Endothelial cell (in vitro differentiated cells): Measurements from ENCODE around the gene MAST1. TPM values are rescaled to one million over a fixed set of nuclear protein-coding genes. Genes with fewer than 3 reads are reported as not detected.
A peak's percentile ranks its signal among the peaks of the same experiment; 100 is the strongest.

Experiments used
- DNase-seq: peaks from one replicate; pipeline ENCODE4 v3.0.0; 2021; ENCODE audit warnings: low spot score
- H3K27ac Mint-ChIP-seq: one replicate; pipeline ENCODE4 v1.8.0; 2021; ENCODE audit warnings: mixed read lengths, inconsistent platforms; ENCODE audit not compliant: unreplicated experiment
- H3K27me3 Mint-ChIP-seq: one replicate; pipeline ENCODE4 v1.8.0; 2021; ENCODE audit warnings: mild to moderate bottlenecking, moderate library complexity, mixed read lengths, inconsistent platforms; ENCODE audit not compliant: unreplicated experiment
- H3K36me3 Mint-ChIP-seq: one replicate; pipeline ENCODE4 v1.8.0; 2021; ENCODE audit warnings: mild to moderate bottlenecking, low read depth, mixed read lengths, inconsistent platforms; ENCODE audit not compliant: unreplicated experiment
- H3K4me1 Mint-ChIP-seq: one replicate; pipeline ENCODE4 v1.8.0; 2021; ENCODE audit warnings: mild to moderate bottlenecking, mixed read lengths, inconsistent platforms; ENCODE audit not compliant: unreplicated experiment
- H3K4me3 Mint-ChIP-seq: one replicate; pipeline ENCODE4 v1.8.0; 2021; ENCODE audit warnings: mild to moderate bottlenecking, mixed read lengths, inconsistent platforms; ENCODE audit not compliant: unreplicated experiment
- H3K9me3 Mint-ChIP-seq: one replicate; pipeline ENCODE4 v1.8.0; 2021; ENCODE audit warnings: mixed read lengths, inconsistent platforms; ENCODE audit not compliant: unreplicated experiment
- total RNA-seq: library from RNA; stranded (reverse); fragmentation: NEBNext Ultra II Directional; extraction: Animal tissue kit (Norgen Biotek cat#: 25700); gene quantifications from one replicate; pipeline ENCODE4 v1.2.1, GENCODE V29; 2021; ENCODE audit not compliant: unreplicated experiment
- TF ChIP-seq, protein P1 (sequence below): fragments of 200-600 bp; sonication (generic); IDR thresholded peaks from one replicate; pipeline ENCODE4 v1.5.0; 2021; ENCODE audit warnings: antibody characterized with exemption; ENCODE audit not compliant: unreplicated experiment

Gene MAST1
- total RNA-seq, 1 donor from 2014 or later: 4.1 TPM

DNA sequence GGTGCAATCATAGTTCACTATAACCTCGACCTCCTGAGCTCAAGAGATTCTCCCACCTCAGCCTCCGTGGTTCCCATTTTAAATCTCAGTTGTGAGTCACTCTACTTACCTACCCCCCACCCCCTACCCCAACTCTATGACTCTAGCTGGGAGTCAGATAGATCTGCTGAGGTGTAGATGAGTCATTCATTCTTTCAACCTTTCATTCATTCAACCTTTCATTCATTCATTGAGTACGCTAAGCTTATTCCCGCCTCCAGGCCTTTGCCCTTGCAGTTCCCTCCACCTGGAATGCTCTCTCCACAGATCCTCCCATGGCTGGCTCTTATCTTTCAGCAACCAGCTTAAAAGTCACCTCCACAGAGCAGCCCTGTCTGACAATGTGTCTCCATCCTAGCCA, 1.1 kb upstream of the MAST1 start:
- TF ChIP-seq, protein P1, sequence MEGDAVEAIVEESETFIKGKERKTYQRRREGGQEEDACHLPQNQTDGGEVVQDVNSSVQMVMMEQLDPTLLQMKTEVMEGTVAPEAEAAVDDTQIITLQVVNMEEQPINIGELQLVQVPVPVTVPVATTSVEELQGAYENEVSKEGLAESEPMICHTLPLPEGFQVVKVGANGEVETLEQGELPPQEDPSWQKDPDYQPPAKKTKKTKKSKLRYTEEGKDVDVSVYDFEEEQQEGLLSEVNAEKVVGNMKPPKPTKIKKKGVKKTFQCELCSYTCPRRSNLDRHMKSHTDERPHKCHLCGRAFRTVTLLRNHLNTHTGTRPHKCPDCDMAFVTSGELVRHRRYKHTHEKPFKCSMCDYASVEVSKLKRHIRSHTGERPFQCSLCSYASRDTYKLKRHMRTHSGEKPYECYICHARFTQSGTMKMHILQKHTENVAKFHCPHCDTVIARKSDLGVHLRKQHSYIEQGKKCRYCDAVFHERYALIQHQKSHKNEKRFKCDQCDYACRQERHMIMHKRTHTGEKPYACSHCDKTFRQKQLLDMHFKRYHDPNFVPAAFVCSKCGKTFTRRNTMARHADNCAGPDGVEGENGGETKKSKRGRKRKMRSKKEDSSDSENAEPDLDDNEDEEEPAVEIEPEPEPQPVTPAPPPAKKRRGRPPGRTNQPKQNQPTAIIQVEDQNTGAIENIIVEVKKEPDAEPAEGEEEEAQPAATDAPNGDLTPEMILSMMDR: no peak
- no peak overlapping the region for H3K27ac Mint-ChIP-seq
- peaks cover 9% of the 10 kb centered on the region for H3K36me3 Mint-ChIP-seq
- no peak for DNase-seq
- peak overlapping the region; percentile 10 for H3K4me3 Mint-ChIP-seq
- peaks cover 19% of the 10 kb centered on the region for H3K4me1 Mint-ChIP-seq
- no peaks in the 10 kb centered on the region for H3K9me3 Mint-ChIP-seq
- H3K27me3 Mint-ChIP-seq: peaks cover 39% of the 10 kb centered on the region

DNA sequence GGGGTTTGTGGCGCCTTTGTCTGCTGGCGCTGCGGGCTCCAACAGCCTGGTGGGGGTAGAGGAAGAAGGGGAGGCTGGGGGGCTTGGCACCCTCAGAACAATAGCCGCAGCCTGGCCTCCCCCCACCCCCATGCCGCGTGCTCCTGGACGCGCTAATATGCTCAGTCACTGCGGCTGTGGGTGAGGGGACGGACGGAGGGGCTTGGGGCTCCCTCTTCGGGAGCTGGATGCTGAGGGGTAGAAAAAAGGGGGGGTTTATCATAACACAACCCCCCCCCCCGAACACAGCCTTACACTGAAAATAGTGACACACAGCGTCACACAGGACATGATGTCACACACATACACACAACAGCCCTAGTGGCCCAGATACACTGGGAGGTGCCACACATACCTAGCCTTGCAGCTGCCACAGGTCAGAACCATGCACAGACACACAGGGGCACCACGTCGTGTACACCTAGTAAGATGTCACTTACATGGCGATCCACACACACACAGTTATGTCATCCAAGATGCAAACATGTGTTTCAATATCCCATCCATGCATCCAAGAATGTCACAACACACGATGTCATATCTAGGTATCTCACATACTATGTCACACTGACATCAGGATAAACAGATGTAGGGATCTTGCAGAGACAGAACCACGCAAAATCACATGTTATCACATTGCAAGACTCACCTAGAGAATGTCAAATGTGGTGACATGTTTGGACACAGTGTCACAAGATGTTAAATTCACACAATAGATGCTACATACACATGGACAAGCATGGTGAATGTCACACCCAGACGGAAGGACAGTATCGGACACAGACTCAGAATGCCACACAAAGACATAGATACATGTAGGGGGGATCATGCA, 806 bp downstream of the MAST1 start:
- TF ChIP-seq, protein P1: no peak
- no peak for DNase-seq
- H3K36me3 Mint-ChIP-seq: peaks cover 7% of the 10 kb centered on the region
- H3K9me3 Mint-ChIP-seq: no peaks in the 10 kb centered on the region
- peaks cover 16% of the 10 kb centered on the region for H3K4me1 Mint-ChIP-seq
- H3K27ac Mint-ChIP-seq: no peak overlapping the region
- peak overlapping the region; percentile 85 for H3K4me3 Mint-ChIP-seq
- peaks cover 38% of the 10 kb centered on the region for H3K27me3 Mint-ChIP-seq

DNA sequence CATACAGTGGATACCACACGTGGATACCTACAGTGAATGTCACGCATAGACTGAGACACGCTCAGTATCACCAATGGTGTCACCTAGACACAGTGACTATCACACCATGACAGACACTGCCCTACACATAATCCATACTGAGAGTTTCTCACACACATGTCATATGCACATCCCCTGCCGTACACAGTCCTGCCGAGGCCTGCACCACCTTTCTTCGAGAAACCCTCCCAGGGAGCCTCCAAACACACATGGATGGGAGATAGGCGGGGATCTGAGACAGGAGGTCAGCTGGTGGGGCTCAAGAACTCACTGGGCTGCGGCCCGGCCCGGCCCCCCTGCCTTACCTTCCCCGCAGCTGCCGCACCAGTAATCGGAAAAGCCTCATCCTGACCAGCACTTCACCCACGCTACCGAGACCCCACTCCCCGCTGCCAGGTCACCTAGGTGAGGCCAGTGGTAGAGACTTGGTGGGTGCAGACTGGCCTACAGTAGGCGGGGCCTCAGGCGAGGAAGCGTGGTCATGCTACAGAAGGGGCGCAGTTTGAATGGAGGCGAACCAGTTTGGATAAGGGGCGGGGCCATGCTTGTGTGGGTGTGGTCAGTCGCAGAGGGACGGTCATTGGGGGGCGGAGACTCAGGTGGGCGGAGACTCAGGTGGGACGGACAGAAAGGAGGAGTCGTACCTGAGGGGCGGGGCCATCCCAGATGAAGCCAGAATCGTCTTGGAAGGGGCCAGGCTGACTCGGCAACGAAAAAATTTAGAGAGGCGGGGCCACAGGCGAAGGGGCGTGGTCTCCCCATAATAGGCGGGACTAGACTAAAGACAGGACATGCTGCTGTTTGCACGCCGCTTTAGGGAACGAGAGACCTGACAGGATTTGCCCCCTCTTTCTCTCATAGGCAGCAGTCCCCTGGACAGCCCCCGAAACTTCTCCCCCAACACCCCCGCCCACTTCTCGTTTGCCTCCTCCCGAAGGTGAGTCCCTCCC, 2.1 kb downstream of the MAST1 start:
- peaks cover 16% of the 10 kb centered on the region for H3K4me1 Mint-ChIP-seq
- peaks cover 34% of the 10 kb centered on the region for H3K27me3 Mint-ChIP-seq
- H3K9me3 Mint-ChIP-seq: no peaks in the 10 kb centered on the region
- peak overlapping the region; percentile 64 for H3K27ac Mint-ChIP-seq
- TF ChIP-seq, protein P1: no peak
- peak; percentile 83 for DNase-seq
- H3K36me3 Mint-ChIP-seq: peaks cover 7% of the 10 kb centered on the region
- peak overlapping the region; percentile 75 for H3K4me3 Mint-ChIP-seq

DNA sequence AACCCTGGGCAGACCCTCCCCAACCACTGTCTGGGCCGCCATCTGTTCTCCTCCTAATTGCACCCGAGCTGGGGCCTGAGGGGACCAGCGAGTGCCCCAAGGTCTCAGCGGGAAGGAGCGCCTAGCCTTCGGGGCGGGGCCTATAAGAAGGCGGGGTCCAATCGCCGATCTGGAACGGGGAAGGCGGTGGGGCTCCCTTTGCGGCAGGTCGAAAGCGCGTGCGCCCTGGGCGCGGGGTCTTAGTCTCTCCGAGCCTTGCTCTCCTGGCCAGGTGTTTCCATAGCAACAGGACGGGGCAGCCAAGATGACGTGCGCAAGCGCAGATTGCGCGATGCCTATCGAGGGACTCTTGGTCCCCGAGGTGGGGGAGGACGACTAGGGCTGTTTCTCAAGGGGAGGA, 2.8 kb downstream of the MAST1 start:
- peak; percentile 73 for DNase-seq
- peak overlapping the region; percentile 75 for H3K4me3 Mint-ChIP-seq
- peak overlapping the region; percentile 39 for H3K27ac Mint-ChIP-seq
- H3K36me3 Mint-ChIP-seq: peaks cover 7% of the 10 kb centered on the region
- peaks cover 16% of the 10 kb centered on the region for H3K4me1 Mint-ChIP-seq
- H3K9me3 Mint-ChIP-seq: no peaks in the 10 kb centered on the region
- H3K27me3 Mint-ChIP-seq: peaks cover 33% of the 10 kb centered on the region
- TF ChIP-seq, protein P1: no peak
